Transverse colon (tissue), 4 donors: ENCODE data around the gene FHIP1B. TPM values are rescaled to one million over a fixed set of nuclear protein-coding genes. Genes with fewer than 3 reads are reported as not detected.

Experiments
- DNase-seq: peaks from one replicate; pipeline ENCODE4 v3.0.0-alpha.2; 2019
- H3K27ac ChIP-seq, 4 donors: fragments of 200-600 bp; sonication (generic); 2 replicates each; pipeline ENCODE4 v1.5.1; 2016 to 2018; ENCODE audit warnings: inconsistent platforms in 4 of 4
- H3K27me3 ChIP-seq: fragments of 200-600 bp; sonication (generic); 2 replicates; pipeline ENCODE4 v1.5.1; 2017; ENCODE audit warnings: inconsistent platforms
- H3K36me3 ChIP-seq, 4 donors: fragments of 200-600 bp; sonication (generic); 2 replicates each; pipeline ENCODE4 v1.5.1; 2017 to 2019; ENCODE audit warnings: inconsistent platforms in 4 of 4
- H3K4me1 ChIP-seq, 4 donors: fragments of 200-600 bp; sonication (generic); 2 replicates each; pipeline ENCODE4 v1.5.1; 2017 to 2020; ENCODE audit warnings: inconsistent platforms in 4 of 4
- H3K4me3 ChIP-seq, 4 donors: fragments of 200-600 bp; sonication (generic); 1 replicate in 1 of 4; 2 replicates in 3 of 4; pipeline versions ENCODE4 v1.5.1 to v1.6.1; 2017 to 2019; ENCODE audit warnings: inconsistent platforms in 4 of 4
- H3K9me3 ChIP-seq, 2 donors: fragments of 200-600 bp; sonication (generic); 2 replicates each; pipeline ENCODE4 v1.5.1; 2017 to 2019; ENCODE audit warnings: inconsistent platforms in 2 of 2
- EP300 ChIP-seq: sonication (generic); formaldehyde crosslinking; IDR thresholded peaks from one replicate; pipeline ENCODE4 v1.6.1; 2017; ENCODE audit warnings: antibody characterized with exemption, low read depth
- POLR2A ChIP-seq: fragments of 450-650 bp; IDR thresholded peaks from one replicate; pipeline ENCODE4 v1.6.1; 2016; ENCODE audit warnings: antibody characterized with exemption, mild to moderate bottlenecking, moderate library complexity
- POLR2AphosphoS5 ChIP-seq, 3 donors: sonication (generic); formaldehyde crosslinking; IDR thresholded peaks; one replicate each; pipeline ENCODE4 v1.6.1; 2016; ENCODE audit warnings: antibody characterized with exemption in 3 of 3
- WGBS, 2 donors: methylation state at CpG; one replicate each; pipeline ENCODE4 v1.1.5; 2018; ENCODE audit warnings: low coverage in 1 of 2; 5-methylcytosine and 5-hydroxymethylcytosine counted together
- in situ Hi-C, 4 donors: fragments of 200-750 bp; cut with MboI; loops; one replicate each; pipeline versions ENCODE4 v1.15.0 to v1.15.1; 2017; ENCODE audit warnings: low sequenced_read_pairs in 3 of 4, low pct_ligation_motif_present in 1 of 4, low pct_unique_long_range_greater_than_20kb in 1 of 4
- intact Hi-C: fragments of 100-400 bp; cut with DNase I; formaldehyde crosslinking; loops from one replicate; pipeline ENCODE4 v1.15.1; 2023; ENCODE audit warnings: low total_unique reads
- total RNA-seq, 4 donors: library from RNA; depleted of rRNA; stranded (reverse); fragments of >200 nt; gene quantifications; one replicate each; pipeline ENCODE4 v1.1.0, GENCODE V29; 2016
- TF ChIP-seq, protein P1 (sequence below), 5 experiments: fragments of 200-600 bp in 3 of 5; fragments of 450-650 bp in 2 of 5; sonication (generic) in 3 of 5; IDR thresholded peaks; 1 replicate in 2 of 5; 2 replicates in 3 of 5; pipeline ENCODE4 v1.5.1; 2016 to 2017; ENCODE audit warnings: antibody characterized with exemption in 5 of 5, inconsistent platforms in 3 of 5, mild to moderate bottlenecking in 2 of 5, moderate library complexity in 1 of 5

FHIP1B gene
- total RNA-seq, 4 donors from 2014 or later: 190 to 681 (median 228) TPM

DNA sequence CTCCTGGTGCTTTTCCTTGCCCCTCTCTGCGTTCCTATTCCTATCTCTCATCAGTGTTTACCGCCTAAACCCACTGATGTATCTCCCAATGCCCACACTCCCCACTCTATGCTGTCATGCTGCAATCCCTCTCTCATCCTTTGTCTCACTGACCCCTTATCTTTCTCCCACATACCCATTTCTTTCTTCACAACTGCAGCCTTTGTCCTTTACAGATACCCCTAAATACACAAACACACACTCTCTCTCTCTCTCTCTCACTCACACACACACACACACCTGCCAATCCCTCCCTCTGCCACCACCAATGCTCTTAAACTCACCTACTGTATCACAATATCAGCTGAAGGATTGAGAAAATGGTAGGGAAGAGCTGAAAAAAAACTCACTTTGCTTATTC, 59.0 kb downstream of the FHIP1B start:
- no peak for TF ChIP-seq POLR2AphosphoS5 (IDR thresholded peaks at IDR 0.05)
- TF ChIP-seq POLR2A: no peak
- TF ChIP-seq, protein P1, sequence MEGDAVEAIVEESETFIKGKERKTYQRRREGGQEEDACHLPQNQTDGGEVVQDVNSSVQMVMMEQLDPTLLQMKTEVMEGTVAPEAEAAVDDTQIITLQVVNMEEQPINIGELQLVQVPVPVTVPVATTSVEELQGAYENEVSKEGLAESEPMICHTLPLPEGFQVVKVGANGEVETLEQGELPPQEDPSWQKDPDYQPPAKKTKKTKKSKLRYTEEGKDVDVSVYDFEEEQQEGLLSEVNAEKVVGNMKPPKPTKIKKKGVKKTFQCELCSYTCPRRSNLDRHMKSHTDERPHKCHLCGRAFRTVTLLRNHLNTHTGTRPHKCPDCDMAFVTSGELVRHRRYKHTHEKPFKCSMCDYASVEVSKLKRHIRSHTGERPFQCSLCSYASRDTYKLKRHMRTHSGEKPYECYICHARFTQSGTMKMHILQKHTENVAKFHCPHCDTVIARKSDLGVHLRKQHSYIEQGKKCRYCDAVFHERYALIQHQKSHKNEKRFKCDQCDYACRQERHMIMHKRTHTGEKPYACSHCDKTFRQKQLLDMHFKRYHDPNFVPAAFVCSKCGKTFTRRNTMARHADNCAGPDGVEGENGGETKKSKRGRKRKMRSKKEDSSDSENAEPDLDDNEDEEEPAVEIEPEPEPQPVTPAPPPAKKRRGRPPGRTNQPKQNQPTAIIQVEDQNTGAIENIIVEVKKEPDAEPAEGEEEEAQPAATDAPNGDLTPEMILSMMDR (IDR thresholded peaks at IDR 0.05): no peak
- TF ChIP-seq EP300: no peak
- in situ Hi-C loops (no loop called here), intact Hi-C loops (no loop called here)
- Histone ChIP-seq H3K9me3 (no peaks in the 10 kb centered on the region), H3K27me3 (no peaks in the 10 kb centered on the region), H3K4me1 (no peaks in the 10 kb centered on the region), H3K27ac (no peak overlapping the region), H3K36me3 (no peaks in the 10 kb centered on the region), H3K4me3 (no peak overlapping the region)
- no peak for DNase-seq
- WGBS, 2 donors: 56 to 75% methylated on average over 2 of the region's 2 CpGs

- no peaks in the 10 kb centered on the region for H3K36me3 ChIP-seq
- TF ChIP-seq POLR2AphosphoS5 (IDR thresholded peaks at IDR 0.05) (no peak), EP300 (no peak), POLR2A (no peak)
- TF ChIP-seq, protein P1 (IDR thresholded peaks at IDR 0.05): no peak
- no peak within 1 kb of the TSS for H3K27ac ChIP-seq
- no peaks in the 10 kb centered on the region for H3K27me3 ChIP-seq
- intact Hi-C loops (no loop called here), in situ Hi-C loops (no loop called here)
- H3K4me3 ChIP-seq: no peak within 1 kb of the TSS
- H3K4me1 ChIP-seq: no peaks in the 10 kb centered on the region
- DNase-seq: no peak
- WGBS, 2 donors: 57 to 58% methylated on average over 1 of the region's 1 CpG
- H3K9me3 ChIP-seq: peaks cover under 1 to 2% of the 10 kb centered on the region in 2 donors
Measured at GRCh38 chr11:6170226-6170625, 64.2 kb downstream of the FHIP1B start, which contains the start of gene OR52B2. Gene OR52B2, minus strand, starts transcription at chr11:6170326. Its CDS starts 0 bp downstream, at chr11:6170326.

Other genes starting within 250 kb of the FHIP1B start
- gene OR52L1, start 247.7 kb downstream of the FHIP1B start, total RNA-seq: not detected
- gene OR56A4, start 227.7 kb downstream of the FHIP1B start, total RNA-seq: under 1 TPM in 1 of 4 donors, not detected in 3; 0.14 TPM
- gene OR56A1, start 203.9 kb downstream of the FHIP1B start, total RNA-seq: under 1 TPM in 1 of 4 donors, not detected in 3; 0.14 TPM
- not detected for gene OR56B4, start 127.0 kb downstream of the FHIP1B start, total RNA-seq
- 1 to 10 TPM in 1 of 4 donors, under 1 TPM in 1, not detected in 2; 0.41 to 1.6 TPM for gene OR52B2, start 64.3 kb downstream of the FHIP1B start, total RNA-seq
- not detected for gene OR52W1, start 35.4 kb downstream of the FHIP1B start, total RNA-seq
- not detected for gene C11orf42, start 29.1 kb downstream of the FHIP1B start, total RNA-seq
- under 1 TPM in 1 of 4 donors, not detected in 3; 0.14 TPM for gene CNGA4, start 4.5 kb upstream of the FHIP1B start, total RNA-seq
- under 1 TPM in 1 of 4 donors, not detected in 3; 0.48 TPM for gene CCKBR, start 25.2 kb upstream of the FHIP1B start, total RNA-seq
- gene CAVIN3, start 85.9 kb upstream of the FHIP1B start, total RNA-seq: 100 to 1,000 TPM in 1 of 4 donors, 10 to 100 TPM in 2, 1 to 10 TPM in 1; 8.2 to 124 (median 31.0) TPM
- gene SMPD1, start 155.8 kb upstream of the FHIP1B start, total RNA-seq: 10 to 100 TPM; 27.7 to 67.0 (median 43.2) TPM
- 10 to 100 TPM in 3 of 4 donors, 1 to 10 TPM in 1; 9.0 to 18.3 (median 12.0) TPM for gene APBB1, start 184.5 kb upstream of the FHIP1B start, total RNA-seq
- 1 to 10 TPM in 2 of 4 donors, not detected in 2; 1.8 to 4.6 TPM for gene HPX, start 206.4 kb upstream of the FHIP1B start, total RNA-seq
- 100 to 1,000 TPM in 1 of 4 donors, 10 to 100 TPM in 3; 49.1 to 205 (median 67.9) TPM for gene TRIM3, start 239.3 kb upstream of the FHIP1B start, total RNA-seq
- 100 to 1,000 TPM in 1 of 4 donors, 10 to 100 TPM in 3; 77.3 to 110 (median 87.2) TPM for gene ARFIP2, start 246.7 kb upstream of the FHIP1B start, total RNA-seq
- gene TIMM10B, start 246.9 kb upstream of the FHIP1B start, total RNA-seq: 10 to 100 TPM; 19.1 to 40.2 (median 30.3) TPM